ENCODE results near the gene C10orf67.
"Not testable (repeated sequence)": the region's sequence is repeated elsewhere in the genome, so short reads cannot be mapped to it uniquely, and the experiment has no call there.

C10orf67 gene

GRCh38 chr10:23262928-23263327 lies 81.7 kb downstream of the C10orf67 start:
- DNase-seq, result no peak

GRCh38 chr10:23258516-23258915 lies 86.1 kb downstream of the C10orf67 start:
- no peak for DNase-seq

DNA sequence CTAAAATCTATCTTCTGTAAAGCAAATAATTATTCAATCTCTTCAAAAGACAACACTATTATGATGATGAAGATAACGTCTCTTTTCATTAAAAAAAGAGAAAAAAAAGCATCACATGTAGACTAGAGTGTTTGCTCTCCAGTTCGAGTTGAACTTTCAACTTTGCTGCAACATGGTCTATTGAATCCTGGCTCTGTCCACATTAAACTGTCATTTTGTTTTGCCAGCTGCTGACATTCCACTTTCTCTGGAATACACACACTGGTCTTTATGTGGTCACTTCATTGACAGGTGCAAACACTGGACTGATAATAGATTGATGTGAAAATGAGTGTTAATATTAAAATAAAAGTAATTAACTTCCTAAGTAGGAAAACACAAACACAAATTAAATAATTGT lies 90.8 kb downstream of the C10orf67 start:
- DNase-seq, result no peak

GRCh38 chr10:23252859-23253258 lies 91.7 kb downstream of the C10orf67 start:
- DNase-seq, result not testable (repeated sequence)

DNA sequence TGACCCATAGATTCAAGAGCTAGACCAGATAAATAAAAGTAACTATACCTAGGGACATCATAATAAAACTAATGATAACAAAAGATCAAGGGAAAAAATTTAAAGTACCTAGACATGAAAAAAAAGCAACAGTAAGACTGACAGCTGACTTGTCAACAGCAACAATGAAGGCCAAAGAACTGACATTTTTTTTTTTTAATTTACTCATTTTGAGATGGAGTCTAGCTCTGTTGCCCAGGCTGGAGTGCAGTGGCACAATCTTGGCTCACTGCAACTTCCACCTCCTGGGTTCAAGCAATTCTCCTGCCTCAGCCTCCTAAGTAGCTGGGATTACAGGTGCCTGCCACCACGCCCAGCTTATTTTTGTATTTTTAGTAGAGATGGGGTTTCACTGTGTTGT lies 102.8 kb downstream of the C10orf67 start:
- DNase-seq, result not testable (repeated sequence)

GRCh38 chr10:23238015-23238414 lies 106.6 kb downstream of the C10orf67 start:
- no peak for DNase-seq

- no peak for DNase-seq
These were observed 114.0 kb downstream of the C10orf67 start for GRCh38 chr10:23230582-23230981.

DNA sequence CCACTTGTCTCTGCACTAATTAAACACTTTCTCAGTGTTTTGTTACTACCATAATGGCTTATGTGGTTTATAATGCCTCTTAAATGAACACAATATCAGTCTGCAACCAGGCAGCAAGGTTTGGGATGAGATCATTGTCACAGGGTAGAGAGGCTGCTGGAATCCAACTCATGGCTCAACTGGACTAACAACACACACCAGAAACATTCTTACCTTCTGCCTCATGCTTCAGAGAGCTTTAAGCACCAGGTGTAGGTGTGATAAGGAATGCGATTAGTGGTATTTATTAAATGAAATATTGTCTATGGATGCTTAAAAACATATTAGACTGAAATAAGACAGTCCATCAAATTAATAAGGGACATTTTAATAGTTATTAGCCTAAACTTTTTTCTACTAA lies 127.1 kb downstream of the C10orf67 start:
- no peak for DNase-seq

DNA sequence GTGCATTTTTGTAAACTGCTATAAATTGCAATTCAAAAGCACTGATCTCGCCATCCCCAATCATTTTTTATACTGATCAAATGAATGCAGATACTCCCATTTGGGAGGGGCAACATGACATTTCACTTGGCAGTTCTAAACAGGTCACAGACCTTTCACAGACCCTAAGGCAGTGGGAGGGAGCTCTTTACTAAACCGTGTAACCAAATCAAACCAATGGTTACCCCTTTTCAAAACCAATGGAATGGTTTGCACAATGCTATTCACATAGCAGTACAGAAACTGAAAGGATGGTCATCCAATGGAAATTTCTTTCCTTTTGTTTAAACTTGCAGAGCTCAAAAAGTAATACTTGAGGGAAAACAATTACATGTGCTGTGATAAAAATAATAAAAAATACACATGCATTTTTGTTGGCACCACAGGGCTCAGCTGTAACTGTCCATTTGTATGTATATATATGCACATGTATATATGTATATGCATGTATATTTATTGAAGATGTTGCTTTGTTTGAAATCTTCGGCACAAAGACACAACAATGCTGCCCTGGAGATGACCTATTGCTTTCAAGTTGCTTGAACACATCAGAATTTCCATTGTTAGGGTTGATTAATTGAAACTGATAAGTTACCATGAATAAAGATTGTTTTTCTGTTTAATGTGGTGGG lies 138.5 kb downstream of the C10orf67 start:
- DNase-seq, result no peak

DNA sequence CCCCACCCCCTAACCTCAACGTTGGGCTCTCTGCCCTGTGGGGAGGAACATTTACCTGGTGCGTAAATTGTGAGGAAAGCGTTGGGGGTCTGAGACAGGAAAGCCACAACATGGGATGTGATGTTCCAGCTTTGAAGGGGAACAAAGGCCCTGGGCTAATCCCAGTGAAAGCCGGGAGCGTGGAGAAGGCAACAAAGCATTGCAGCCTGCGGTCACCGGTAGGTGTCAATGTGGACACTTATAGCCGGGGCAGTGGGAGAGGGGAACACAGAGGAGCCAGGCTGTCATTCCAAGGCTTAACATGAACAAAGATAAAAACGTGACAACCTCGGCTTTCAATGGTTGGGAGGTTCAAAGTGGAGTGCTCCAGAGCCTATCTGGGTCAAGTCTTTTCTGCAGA lies 139.8 kb downstream of the C10orf67 start:
- DNase-seq, result peak; percentile 6

DNA sequence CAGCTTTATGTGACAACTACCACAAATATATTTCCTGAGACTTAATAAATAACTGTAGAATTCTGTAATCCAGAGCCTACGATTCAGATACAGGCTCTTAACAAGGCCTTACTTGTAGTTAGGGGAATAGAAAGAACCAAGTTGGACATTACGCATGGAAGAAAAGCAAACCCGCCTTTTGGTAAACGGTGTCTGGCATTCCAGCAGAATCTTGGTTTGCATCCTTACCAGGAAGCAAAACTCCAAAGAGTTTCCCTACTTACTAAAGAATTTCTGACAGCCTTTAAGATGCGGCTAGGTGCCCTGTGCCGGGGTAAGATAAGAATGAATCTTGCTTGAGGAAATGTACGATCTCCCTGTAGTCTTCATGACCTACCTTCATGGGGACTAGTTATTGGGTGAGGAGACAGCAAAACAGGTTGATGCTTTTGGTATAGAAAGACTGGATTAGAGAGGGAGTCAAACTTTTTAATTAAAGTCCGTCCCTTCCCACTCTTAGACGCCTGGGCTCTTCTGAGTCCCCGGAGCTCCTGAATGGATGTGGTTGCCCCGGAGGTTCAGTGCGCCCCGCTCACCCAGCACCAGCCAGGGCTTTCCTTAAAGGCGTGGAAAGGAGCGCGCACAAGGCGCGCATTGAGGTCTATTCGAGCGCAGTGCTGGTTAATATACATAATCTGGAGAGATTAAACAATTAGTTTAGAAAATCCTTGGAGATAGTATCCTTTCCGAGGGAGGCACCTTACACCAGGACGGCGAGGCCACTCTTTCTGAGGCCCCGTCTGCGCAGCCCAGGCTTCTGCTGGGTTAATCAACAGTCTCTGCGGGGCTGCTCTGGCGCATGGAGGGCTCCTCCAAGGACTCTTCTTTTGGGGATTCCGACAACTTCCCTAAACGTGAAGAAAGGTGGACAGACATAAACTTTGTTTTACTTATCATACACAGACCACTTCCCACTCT lies 140.9 kb downstream of the C10orf67 start:
- DNase-seq, result no peak

- DNase-seq, result no peak
These were observed 141.8 kb downstream of the C10orf67 start for GRCh38 chr10:23202779-23203178.

DNA sequence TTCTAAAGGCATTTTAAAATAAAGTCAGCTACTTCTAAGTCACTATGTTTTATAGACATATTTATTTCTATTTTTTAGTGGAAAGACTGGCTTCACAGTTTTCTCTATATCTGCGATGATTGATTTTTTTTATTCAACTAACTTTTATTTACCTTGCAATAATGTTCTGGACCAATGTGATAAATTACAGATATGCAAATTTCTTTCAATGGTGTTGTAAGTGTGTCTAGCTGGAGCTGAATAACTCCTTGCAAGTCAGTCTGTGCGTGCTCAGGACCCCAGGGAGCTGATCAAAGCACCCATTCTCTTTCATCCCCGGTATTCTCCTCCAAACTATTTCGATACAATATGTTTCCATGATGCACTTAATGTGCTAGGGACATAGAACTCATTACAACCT lies 142.8 kb downstream of the C10orf67 start:
- no peak for DNase-seq

DNA sequence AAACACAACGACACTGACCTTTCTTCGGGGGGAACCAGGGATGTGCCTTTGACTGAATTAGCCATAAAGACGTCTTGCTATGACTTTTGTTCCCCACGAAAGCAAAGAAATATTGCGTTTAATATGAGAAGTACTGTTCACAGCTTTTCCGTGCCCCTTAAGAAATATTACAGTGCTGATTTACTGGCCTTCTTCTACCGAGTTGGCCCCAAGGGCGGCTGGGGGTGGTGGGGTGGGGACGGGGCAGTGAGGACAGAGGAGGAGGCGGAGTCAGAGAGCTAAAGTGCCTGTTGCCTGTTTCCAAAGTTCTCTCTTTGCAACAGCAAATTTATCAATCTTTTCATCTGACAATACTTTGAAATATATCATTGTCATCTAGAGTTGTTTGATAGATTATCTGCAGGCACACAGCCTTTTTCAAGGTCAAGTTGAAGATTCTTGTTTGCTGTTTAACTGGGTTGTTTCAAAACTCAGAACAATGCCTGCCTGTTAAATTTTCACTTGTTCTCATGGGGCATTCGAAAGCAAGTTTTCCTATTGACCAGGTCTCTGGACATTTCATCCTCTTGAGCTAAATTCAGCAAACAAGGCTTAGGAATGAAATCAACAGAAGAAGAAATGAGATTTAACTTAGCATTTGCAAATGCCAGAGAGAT lies 143.5 kb downstream of the C10orf67 start:
- DNase-seq, result no peak

- no peak for DNase-seq
These were observed 144.0 kb downstream of the C10orf67 start for GRCh38 chr10:23200586-23200985.

GRCh38 chr10:23199768-23200511 lies 144.7 kb downstream of the C10orf67 start:
- DNase-seq, result peak; percentile 74

DNA sequence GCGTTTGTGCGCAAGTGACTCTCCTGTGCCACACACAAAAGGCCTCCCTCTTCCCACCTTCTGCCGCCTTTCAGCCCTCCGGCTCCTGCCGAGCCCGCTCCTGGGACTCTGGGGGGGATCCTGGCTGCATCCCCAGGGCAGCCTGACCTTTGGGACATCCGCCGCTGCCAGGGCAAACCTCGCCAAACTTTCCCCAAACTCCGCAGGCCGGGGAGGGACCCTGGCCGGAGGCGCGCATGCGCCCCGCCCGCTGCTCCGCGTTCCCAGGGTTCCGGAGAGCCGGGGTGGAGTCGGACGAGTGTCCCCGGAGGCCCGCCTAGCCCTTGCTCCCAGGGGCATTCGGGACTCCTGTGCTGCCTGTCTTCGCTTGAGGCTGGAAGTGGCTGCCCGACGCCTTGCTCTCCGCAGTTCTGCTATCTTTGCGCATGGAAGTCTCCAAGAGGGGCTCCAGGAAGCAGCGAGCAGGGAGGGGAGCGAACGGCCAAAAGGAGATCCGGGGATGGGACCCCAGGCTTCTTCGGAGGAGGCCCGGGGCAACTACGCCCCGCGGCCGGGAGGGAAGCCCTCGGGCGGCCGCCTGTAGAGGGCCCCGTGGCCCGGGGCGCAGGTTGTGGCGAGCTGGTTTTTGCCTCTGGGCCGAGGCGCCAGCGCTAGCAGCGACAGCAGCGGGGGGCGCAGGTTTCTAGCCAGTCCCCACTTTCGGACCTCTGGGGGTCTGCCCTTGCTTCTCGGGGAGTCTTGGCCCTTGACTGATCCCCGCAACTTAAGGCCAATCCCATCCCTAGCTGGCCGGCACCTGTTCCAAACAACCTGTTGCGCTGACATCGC lies 145.4 kb downstream of the C10orf67 start:
- no peak for DNase-seq

DNA sequence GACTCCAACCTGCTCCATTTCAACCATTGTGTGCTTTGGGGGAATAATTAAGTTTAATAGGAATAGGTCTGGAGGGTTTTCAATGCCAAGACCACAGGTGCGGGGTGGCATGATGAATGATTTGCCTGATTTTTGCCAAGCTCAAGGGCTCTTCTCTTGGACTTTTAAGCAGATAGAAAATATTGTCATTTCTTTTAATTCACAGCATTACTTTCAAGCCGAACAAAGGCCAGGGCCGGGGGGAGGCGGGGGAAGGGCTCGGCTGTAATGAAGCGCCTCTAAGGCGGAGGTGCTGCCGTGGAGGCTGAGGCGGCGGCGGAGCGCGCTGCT lies 146.0 kb downstream of the C10orf67 start:
- no peak for DNase-seq

DNA sequence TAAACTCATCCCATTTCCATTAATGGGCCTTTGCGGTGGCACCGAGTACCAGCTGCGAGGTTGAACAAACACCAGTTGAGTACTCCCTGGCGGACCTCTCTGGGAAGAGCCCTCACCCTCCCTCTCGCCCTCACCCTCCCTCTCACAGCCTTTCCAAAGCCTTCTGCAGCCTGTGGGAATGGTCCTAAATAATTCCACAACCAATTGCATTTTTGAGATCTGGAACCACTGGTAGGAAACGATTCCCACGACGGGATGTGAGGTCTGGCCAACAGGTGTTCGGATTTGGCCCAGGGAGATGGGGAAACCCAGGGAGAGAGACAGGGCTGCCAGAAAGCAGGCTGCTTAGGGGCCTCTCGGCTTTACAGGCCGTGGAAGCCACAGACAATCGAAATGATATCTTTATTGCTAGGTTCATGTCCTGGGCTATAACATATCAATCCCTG lies 147.2 kb downstream of the C10orf67 start:
- peak; percentile 45 for DNase-seq

DNA sequence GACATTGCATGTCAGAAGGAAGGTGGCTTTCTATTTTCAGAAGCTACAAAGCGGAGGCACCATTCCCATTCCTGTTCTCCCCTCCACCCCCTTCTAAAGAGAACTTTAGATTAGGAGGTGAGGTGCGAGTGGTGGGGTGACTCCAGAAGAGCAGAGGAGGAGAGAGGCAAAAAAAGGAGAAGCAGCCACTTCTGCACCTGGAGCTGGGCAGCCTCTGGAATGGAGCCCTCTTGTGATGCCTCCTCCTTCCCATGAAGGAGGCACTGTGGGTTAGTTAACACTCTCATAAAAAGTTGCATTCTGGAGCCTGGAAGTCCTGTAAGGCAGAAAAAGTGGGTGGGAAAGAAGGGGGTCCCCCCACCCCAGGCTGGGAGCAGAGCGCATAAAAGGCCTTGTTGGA lies 147.7 kb downstream of the C10orf67 start:
- DNase-seq, result no peak

DNA sequence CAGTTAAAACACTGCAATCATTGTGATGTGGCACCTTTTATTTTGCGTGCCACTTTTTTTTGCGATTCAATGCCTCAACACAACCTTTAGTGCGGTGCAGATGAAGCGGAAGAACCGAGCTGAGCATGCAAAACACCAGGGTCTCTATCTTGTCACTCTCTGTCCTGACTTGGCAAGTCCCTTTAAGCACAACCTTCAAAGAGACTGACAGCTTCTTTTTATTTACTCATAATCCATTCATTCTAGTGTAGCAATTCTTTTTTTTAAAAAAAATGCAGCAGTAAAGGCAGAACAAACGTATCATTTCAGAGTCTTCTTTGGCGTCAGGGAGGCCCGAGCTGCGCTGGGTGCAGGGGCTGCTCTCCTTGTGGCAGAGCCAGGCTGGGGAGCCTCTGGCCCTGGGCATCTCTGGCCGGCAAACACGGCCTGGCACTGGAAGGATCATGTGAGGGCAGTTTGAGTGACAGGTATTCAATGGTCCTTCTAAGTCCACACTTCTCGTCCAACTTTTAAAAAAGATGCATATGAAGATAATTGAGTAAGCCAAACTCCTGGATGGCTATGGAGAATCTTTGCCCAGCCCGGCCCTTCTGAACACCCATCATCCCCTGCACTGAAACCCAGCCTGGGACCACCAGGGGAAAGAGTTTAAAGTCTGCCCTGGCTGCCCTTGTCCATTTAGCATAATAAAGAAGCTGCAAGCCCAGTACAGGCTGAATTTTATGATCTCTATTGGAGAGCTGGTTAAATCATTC lies 148.6 kb downstream of the C10orf67 start:
- DNase-seq, result no peak

Data from NCI-H82 (cell line).